ENCODE measurements around the gene LONRF2.

LONRF2 gene

GRCh38 chr2:100302585-100302892, 19.8 kb downstream of the LONRF2 start:
- FAIRE-seq: no peak
- DNase-seq (ENCODE audit: extremely low spot score, insufficient read length, low read depth): no peak

DNA sequence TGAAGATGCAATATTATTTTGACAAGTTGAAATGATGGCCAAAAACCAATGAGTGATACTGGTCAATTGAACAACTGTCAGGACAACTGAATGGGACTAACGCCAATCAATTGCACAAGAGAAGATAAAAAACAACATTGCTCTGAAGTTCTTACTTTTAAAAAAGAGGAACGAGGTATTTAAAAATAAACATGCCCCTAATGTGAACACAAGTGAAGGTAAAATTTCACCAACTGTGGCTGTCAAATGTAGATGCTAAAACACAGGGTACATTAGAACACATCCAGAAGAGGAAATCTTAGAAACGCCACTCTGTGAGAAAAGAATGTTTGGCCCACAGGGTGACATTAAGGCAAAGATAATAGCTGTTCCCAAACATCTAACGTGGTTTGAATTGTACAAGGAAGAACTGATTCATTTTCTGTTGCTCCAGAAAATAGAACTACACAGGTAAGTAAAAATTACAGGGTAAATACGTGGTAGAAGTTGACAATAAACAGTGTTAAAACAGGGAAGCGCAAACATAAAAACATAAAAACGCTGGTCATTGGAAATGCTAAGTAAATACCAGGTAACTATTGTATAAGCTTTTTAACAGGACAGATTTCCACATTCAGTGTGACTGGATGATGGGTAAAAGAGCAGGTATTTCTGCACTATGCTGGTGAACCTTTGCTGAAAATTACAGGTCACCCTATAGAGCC, 20.3 kb downstream of the LONRF2 start:
- FAIRE-seq (no peak), DNase-seq (ENCODE audit: extremely low spot score, insufficient read length, low read depth) (no peak)

DNA sequence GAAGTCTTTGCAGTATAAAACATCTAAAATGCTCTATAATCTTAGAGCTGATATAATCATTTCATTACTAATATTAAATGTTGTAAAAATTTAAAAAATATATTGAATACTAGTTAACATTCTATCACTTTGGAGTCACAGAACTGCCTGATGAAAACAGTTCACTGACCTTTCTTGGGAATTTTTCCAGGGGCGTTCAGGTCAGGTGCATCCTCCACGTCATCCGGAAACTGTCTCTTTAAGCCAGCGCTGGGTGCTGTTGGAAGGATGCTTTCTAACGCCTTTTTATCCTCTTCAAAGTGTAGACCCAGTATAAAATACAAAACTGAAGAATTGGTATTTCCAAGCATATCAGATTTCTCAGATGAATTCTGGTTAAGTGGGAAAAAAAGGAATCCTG, 22.8 kb downstream of the LONRF2 start:
- DNase-seq (ENCODE audit: extremely low spot score, insufficient read length, low read depth) (no peak), FAIRE-seq (no peak)

- FAIRE-seq (no peak), DNase-seq (ENCODE audit: extremely low spot score, insufficient read length, low read depth) (no peak)
These were observed 24.8 kb downstream of the LONRF2 start for GRCh38 chr2:100297511-100297910.

GRCh38 chr2:100294162-100294497, 28.2 kb downstream of the LONRF2 start:
- no peak for FAIRE-seq

DNA sequence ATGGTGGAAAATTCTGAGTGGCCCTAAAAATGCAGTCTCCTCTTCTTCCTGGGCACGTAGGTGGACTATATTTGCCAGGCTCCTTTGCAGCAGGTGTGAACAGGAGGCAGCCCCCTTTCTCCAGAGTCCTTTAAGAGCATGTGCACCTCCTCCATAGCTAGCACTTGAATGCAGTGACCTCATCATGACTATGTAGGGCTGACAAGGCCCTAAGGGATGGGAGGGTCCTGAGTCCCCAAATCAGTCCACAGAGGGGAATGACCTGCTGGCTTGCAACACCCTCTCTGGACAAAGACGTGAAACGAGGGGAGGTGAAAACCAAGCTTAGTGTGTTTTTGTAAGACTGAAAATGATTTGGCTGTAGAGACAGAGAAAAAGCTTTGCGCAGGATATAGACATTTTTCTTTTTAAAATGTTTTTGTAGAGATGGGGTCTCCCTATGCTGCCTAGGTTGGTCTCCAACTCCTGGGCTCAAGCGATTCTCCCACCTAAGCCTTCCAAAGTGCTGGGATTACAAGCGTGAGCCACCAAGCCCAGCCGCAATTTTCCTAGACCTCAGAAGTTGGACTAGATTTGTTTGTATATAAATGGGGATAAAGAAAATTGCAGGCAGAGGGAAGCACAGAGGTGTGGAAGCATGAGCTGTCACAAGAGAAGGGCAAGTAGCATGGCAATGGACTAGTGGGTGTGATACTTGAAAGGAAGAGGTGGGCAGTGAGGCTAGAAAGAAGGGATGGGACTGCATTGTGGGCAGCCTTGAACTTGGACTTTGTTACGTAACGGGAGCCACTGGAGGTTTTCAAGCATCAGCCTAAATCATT, 28.8 kb downstream of the LONRF2 start:
- DNase-seq (ENCODE audit: extremely low spot score, insufficient read length, low read depth) (no peak), FAIRE-seq (no peak)

More at GRCh38 chr2:100294162-100294497, 28.2 kb downstream of the LONRF2 start:
- DNase-seq (ENCODE audit: extremely low spot score, insufficient read length, low read depth): no peak

DNA sequence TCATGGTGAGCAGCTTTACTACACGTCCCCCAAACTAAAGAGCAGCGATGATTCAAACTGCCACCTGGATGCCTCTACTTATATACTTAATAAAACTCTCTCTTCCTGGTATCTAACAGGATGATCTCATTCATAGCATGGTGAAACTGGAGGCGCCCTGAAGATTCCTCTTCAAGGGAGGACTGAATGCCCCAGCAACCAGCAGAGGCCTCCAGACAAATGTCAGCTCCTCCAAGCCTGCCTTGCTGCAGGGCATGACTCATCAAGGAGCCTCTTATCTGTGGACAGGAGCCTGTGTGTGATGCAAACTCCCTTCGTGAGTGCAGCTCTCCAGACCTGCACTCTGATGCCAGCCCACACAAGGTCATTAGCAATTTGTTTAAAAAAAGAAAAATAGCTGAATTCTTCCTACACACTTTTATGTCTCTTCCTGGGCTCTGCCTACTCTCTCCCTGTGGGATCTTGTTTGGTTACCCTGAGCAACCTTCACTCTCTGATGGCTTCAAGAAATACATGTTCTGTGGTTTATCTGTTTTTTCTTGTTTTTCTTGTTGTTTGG, 30.2 kb downstream of the LONRF2 start:
- DNase-seq (ENCODE audit: extremely low spot score, insufficient read length, low read depth) (no peak), FAIRE-seq (no peak)

- FAIRE-seq: no peak
- DNase-seq (ENCODE audit: extremely low spot score, insufficient read length, low read depth): no peak
These were observed 30.9 kb downstream of the LONRF2 start for GRCh38 chr2:100291152-100291970.

DNA sequence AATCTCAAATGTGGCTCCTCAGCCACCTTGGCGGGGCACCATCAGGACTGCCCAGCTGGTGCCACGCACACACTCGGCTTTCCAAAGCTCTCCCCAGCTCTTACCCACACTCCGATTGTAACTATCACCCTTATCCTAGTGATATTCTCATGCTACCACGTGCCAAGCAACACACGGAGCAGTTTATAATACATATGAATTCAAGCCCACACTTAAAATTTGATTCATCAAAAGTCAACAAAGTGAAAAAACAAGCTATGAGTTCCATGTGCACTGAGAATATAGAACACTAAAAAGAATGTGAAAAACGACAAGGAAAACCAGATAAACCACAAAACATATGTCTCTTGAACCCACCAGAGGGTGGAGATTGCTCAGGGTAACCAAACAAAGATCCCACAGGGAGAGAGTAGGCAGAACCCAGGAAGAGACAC, 31.6 kb downstream of the LONRF2 start:
- FAIRE-seq: no peak
- no peak for DNase-seq (ENCODE audit: extremely low spot score, insufficient read length, low read depth)

GRCh38 chr2:100289020-100289419, 33.3 kb downstream of the LONRF2 start:
- FAIRE-seq (no peak), DNase-seq (ENCODE audit: extremely low spot score, insufficient read length, low read depth) (no peak)

DNA sequence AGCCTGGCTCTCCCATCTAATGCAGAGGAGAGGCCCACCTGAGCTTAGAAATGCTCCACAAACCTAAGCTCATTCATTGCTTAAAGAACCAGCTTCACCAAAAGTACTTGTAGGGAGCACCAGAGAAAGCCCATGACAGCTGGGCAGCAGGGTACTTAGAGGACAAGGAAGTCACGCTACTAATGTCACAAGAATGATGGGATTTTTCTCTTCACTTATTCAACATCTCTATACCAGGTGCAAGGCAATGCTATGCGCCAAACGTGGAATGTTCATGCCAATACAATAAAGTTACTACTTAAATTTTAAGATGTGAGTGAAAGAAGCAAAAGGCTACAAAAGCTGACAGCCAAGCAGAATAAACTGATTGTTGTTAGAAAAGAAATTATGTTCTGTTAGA, 36.0 kb downstream of the LONRF2 start:
- FAIRE-seq: no peak

DNA sequence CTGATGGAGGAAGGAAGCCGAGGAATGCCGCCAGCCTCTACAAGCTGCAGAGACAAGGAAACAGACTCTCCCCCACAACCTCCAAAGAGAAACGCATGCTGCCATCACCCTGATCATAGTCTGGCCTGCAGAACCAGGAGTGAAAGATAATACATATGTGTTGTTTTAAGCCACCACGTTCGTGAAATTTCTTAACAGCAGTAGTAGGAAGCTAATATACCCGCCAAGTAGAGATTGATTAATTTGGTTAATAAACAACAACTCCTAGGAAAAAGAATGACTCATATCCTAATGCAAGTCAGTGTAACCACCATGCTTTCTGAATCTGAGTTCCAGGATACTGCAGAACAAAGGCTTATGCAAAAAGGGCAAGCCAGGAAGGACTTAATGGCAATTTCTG, 36.6 kb downstream of the LONRF2 start:
- FAIRE-seq: no peak
- no peak for DNase-seq (ENCODE audit: extremely low spot score, insufficient read length, low read depth)

More for the DNA sequence above, 36.0 kb downstream of the LONRF2 start:
- no peak for DNase-seq (ENCODE audit: extremely low spot score, insufficient read length, low read depth)

DNA sequence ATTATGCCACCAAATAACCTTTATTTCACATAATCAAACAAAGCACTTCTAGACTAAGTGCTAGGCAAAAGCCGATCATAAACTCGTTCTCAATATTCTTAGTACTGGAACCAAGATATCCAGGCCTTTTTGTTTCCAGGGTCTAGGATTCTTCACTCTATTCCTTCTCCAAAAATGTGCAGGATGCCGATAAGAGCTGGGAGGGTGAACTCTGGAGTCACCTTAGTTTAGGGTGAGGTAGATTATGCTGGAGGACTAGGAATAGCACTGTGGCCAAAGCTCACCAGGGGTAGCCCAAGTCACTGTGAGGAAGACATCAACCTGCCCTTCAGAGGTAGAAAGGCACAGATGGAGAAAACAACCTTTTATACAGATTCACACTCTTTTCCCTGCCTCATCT, 37.3 kb downstream of the LONRF2 start:
- DNase-seq (ENCODE audit: extremely low spot score, insufficient read length, low read depth): no peak
- FAIRE-seq: no peak

GRCh38 chr2:100283724-100284501, 38.4 kb downstream of the LONRF2 start:
- FAIRE-seq (no peak), DNase-seq (ENCODE audit: extremely low spot score, insufficient read length, low read depth) (no peak)

DNA sequence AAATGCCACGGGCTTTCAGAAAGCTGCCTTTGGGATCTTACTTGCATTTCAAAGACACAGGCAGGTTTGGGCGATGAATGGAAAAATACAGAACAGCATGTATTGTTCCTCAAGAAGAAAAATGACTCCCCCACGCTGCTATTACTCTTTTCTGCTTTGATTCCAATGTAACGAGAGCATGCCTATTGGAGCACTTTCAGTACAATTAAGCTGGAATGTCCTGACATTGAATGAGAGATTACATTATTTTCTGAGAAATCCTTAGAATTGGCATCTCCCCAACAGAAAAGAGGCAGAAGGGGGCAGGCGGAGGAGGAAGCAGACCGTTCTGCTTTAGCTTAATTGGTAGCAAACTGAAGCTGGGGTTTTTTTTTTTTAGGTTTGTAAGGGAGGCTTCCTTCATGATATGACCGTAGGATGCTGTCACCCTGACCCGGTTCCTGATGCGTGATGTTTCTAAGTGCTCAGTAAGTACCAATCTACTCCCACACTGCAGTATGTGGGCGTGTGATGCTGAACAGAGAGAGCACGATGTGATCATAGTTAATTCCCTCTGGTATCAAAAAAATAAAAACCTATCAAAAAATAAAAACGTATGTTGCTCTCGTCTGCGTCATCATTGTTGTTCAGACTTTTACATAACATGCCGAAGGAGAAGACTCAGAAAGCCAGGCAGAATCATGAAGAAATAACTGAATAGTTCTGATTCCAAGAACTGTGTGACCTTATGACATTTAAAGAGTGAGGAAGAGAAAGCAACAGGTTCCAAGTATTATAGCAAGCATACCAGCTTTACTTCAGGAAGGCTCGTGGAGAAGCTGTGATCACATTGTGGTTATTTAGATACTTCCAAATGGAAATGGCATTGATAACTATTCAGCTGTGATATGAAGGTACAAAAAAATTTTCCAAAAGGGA, 40.5 kb downstream of the LONRF2 start:
- FAIRE-seq (no peak), DNase-seq (ENCODE audit: extremely low spot score, insufficient read length, low read depth) (no peak)

DNA sequence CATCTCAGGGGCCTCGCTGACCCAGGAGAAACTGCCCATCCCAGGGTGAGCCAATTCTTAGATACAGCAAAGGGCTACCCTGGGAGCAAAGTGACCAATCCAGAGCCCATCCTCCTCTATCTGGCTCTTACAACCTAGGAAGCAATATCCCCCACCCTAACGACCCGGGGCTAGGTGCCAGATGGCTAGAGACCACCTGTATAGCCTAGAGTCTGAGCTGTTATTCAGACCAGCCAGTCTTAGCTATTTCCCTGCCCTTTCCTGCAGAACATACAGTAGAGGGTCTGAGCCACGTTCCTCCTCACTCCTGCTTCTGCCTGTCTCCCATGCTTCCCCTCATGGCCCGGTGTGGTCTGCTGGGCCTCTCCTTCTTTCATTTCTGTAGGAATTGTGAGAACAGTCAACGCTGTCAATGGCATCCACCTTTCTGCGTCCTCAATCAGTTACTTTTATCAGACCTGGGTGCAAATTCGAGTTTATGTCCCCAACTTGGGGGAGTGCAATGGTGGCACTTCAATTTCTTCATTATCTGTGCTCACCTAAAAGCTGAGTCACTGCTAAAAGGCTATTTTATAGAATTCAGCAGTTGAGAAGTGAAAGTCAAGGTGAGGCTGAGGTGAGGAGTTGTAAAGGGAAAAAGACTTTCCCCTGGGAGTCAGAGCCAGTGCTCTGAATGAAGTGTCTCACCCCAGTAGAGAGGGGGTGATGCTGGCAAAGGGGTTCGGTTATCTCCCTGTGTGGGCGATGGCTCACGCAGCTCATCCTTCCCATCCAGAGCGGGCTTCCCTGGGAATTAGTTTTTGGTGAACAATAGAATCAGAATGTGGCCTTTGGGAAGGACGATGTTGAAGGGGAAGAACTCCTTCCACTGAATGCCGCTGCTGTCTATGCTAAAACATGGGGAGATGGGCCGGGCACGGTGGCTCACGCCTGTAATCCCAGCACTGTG, 42.4 kb downstream of the LONRF2 start:
- DNase-seq (ENCODE audit: extremely low spot score, insufficient read length, low read depth): no peak
- no peak for FAIRE-seq

DNA sequence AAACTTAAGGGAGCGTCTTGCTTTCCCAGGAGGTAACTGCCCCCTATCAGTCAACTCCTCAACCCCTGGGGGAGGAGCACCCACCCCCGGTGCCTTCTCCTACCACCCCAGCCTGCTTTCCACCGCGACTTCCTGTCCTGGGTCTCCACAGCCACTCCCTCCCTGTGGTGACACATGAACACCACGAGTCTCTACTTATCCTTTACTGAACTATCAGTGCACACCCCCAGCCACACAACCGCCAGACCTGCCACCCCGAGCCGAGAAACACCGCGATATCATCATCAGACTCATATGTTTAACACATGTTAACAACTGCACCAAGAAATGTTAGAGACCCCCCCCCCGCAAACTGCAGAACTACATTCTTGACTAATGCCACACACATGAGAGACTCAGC, 43.3 kb downstream of the LONRF2 start:
- DNase-seq (ENCODE audit: extremely low spot score, insufficient read length, low read depth): no peak
- FAIRE-seq: no peak

GRCh38 chr2:100278501-100278900, 43.8 kb downstream of the LONRF2 start:
- no peak for FAIRE-seq
- DNase-seq (ENCODE audit: extremely low spot score, insufficient read length, low read depth): no peak
